Calu3 (cell line): ENCODE results near the gene IL6. TPM values are rescaled to one million over a fixed set of nuclear protein-coding genes. Genes with fewer than 3 reads are reported as not detected.
"Not testable (repeated sequence)": the region's sequence is repeated elsewhere in the genome, so short reads cannot be mapped to it uniquely, and the experiment has no call there.

Experiments
- Bru-seq: library from RNA; stranded (reverse); fragments of 400-500 nt; gene quantifications from one replicate; lab custom pipeline; 2021; lab: Mats Ljungman, UMichigan
- BruChase-seq, 2 experiments: library from RNA; stranded (reverse); fragments of 400-500 nt; gene quantifications; one replicate each; lab custom pipeline; 2021; lab: Mats Ljungman, UMichigan
- BruUV-seq: library from RNA; stranded (reverse); fragments of 400-500 nt; replicated peaks from 2 replicates; lab custom pipeline; 2021; lab: Mats Ljungman, UMichigan
- CTCF ChIA-PET: fragments of 300-600 bp; sonication (Branson Sonifier 250); formaldehyde crosslinking; loops from one replicate; lab custom pipeline; 2022; ENCODE audit warnings: antibody characterized with exemption; lab: Charles Lee
- DNase-seq: peaks from one replicate; pipeline ENCODE4 v3.0.0; 2022
- H3K27ac Mint-ChIP-seq: one replicate; pipeline ENCODE4 v1.8.0; 2022; ENCODE audit warnings: mixed read lengths; ENCODE audit not compliant: unreplicated experiment
- H3K27me3 Mint-ChIP-seq: one replicate; pipeline ENCODE4 v1.8.0; 2022; ENCODE audit warnings: mixed read lengths; ENCODE audit not compliant: unreplicated experiment
- H3K36me3 Mint-ChIP-seq: one replicate; pipeline ENCODE4 v1.8.0; 2022; ENCODE audit warnings: mild to moderate bottlenecking, moderate library complexity, mixed read lengths; ENCODE audit not compliant: insufficient read depth, unreplicated experiment
- H3K4me1 Mint-ChIP-seq: one replicate; pipeline ENCODE4 v1.8.0; 2022; ENCODE audit warnings: mild to moderate bottlenecking, low read depth, mixed read lengths; ENCODE audit not compliant: unreplicated experiment
- H3K4me3 Mint-ChIP-seq: one replicate; pipeline ENCODE4 v1.8.0; 2022; ENCODE audit warnings: mild to moderate bottlenecking, low read depth, moderate library complexity, mixed read lengths; ENCODE audit not compliant: unreplicated experiment
- H3K9me3 Mint-ChIP-seq: one replicate; pipeline ENCODE4 v1.8.0; 2022; ENCODE audit warnings: low read depth, mixed read lengths; ENCODE audit not compliant: unreplicated experiment
- CTCF ChIP-seq: fragments of 200-600 bp; IDR thresholded peaks from one replicate; pipeline ENCODE4 v1.8.0; 2022; ENCODE audit warnings: antibody characterized with exemption; ENCODE audit not compliant: unreplicated experiment
- intact Hi-C: fragments of 100-400 bp; cut with micrococcal nuclease; formaldehyde crosslinking; loops from one replicate; pipeline ENCODE4 v1.10.0; 2022; ENCODE audit not compliant: unreplicated experiment
- long read RNA-seq: library from polyadenylated mRNA; stranded (forward); transcript quantifications from one replicate; pipeline ENCODE4 v2.0.0, GENCODE V29; 2022
- total RNA-seq: library from RNA; stranded (reverse); gene quantifications from 2 replicates; pipeline ENCODE4 v1.2.3, GENCODE V29; 2022

The IL6 gene
- total RNA-seq (20.7 and 25.5 TPM in 2 replicates), Bru-seq, nascent RNA (percentile 94 among the genes with signal in this experiment), BruChase-seq, experiment 1, labeled RNA remaining after a 6-hour chase (percentile 75 among the genes with signal in this experiment), BruChase-seq, experiment 2, labeled RNA remaining after a 2-hour chase (percentile 75 among the genes with signal in this experiment)
- long read RNA-seq, transcript IL6-201 (5 exons, 1,182 nt) = major isoform, 5 of 13 reads
- long read RNA-seq, partial matches to known transcripts = 0 of 13 reads
- long read RNA-seq, other reads (novel, unspliced or antisense) = 3 of 13 reads

- TF ChIP-seq CTCF = no peak
- Mint-ChIP-seq H3K4me3 (peak within 1 kb of the TSS; percentile 73), H3K27ac (peak within 1 kb of the TSS; percentile 86), H3K36me3 (peaks cover 27% of the 10 kb centered on the region), H3K4me1 (peaks cover 63% of the 10 kb centered on the region), H3K9me3 (no peaks in the 10 kb centered on the region), H3K27me3 (no peaks in the 10 kb centered on the region)
- intact Hi-C loops = loop anchor here (1.0 to 2.0 kb wide), 4 partner anchors 58 to 140 kb away; no protein-coding TSS in a partner anchor
- peak; percentile 91 for DNase-seq
- no TSS peak for BruUV-seq
- CTCF ChIA-PET = interaction anchor here (0.6 to 6.9 kb wide), 19 partner anchors 9 to 982 kb away, joined by 3 to 327 read pairs (median 7); partner anchors contain the start of gene KLHL7
Measured at GRCh38 chr7:22726907-22727713, at the start of gene IL6. Gene IL6 (plus strand): TSS chr7:22727200. CDS start chr7:22727263, 63 bp downstream.

- DNase-seq, H3K36me3 Mint-ChIP-seq, H3K27ac Mint-ChIP-seq, H3K9me3 Mint-ChIP-seq, H3K4me3 Mint-ChIP-seq, intact Hi-C loops, H3K27me3 Mint-ChIP-seq, BruUV-seq: not testable (repeated sequence)
- H3K4me1 Mint-ChIP-seq = peaks cover 17% of the 10 kb centered on the region
- CTCF ChIA-PET = interaction anchor here (1.5 kb wide), 1 partner anchor 10 kb away, joined by 5 read pairs; no protein-coding TSS in a partner anchor
Measured at GRCh38 chr7:22677263-22677662, 49.7 kb upstream of the IL6 start.

- Mint-ChIP-seq H3K36me3 (no peaks in the 10 kb centered on the region), H3K4me1 (peaks cover 13% of the 10 kb centered on the region), H3K9me3 (no peaks in the 10 kb centered on the region), H3K4me3 (no peak overlapping the region), H3K27ac (no peak overlapping the region), H3K27me3 (no peaks in the 10 kb centered on the region)
- no TSS peak for BruUV-seq
- no peak for TF ChIP-seq CTCF
- CTCF ChIA-PET = interaction anchor here (1.5 kb wide), 1 partner anchor 10 kb away, joined by 5 read pairs; no protein-coding TSS in a partner anchor
- no peak for DNase-seq
- intact Hi-C loops = no loop called here
Measured at GRCh38 chr7:22677680-22678079, 49.3 kb upstream of the IL6 start.

- TF ChIP-seq CTCF = no peak
- Mint-ChIP-seq H3K9me3 (no peaks in the 10 kb centered on the region), H3K36me3 (no peaks in the 10 kb centered on the region), H3K27me3 (no peaks in the 10 kb centered on the region), H3K4me1 (no peaks in the 10 kb centered on the region), H3K4me3 (no peak overlapping the region), H3K27ac (no peak overlapping the region)
- intact Hi-C loops = no loop called here
- no peak for DNase-seq
- no TSS peak for BruUV-seq
- CTCF ChIA-PET = interaction anchor here (0.6 to 1.5 kb wide), 2 partner anchors 13 to 814 kb away, joined by 3 read pairs; no protein-coding TSS in a partner anchor
Measured at GRCh38 chr7:22680482-22680911, 46.5 kb upstream of the IL6 start.
